CD8-positive, alpha-beta memory T cell (primary cell): ENCODE results near the gene PEF1. TPM values are rescaled to one million over a fixed set of nuclear protein-coding genes. Genes with fewer than 3 reads are reported as not detected.

Experiments used
- CTCF ChIA-PET: fragments of 350-600 bp; sonication (Branson Sonifier 250); formaldehyde crosslinking; loops from one replicate; lab custom pipeline; 2021; ENCODE audit warnings: antibody characterized with exemption; lab: Charles Lee
- POLR2A ChIA-PET: fragments of 350-600 bp; sonication (Branson Sonifier 250); formaldehyde crosslinking; loops from one replicate; lab custom pipeline; 2021; ENCODE audit warnings: antibody characterized with exemption; lab: Charles Lee
- DNase-seq, 5 donors: peaks; one replicate each; pipeline versions ENCODE4 v3.0.0 to v3.0.0-alpha.2; 2020 to 2022; ENCODE audit warnings: mixed read lengths in 1 of 5
- H3K27ac ChIP-seq: one replicate; pipeline ENCODE4 v1.7.0; 2013; ENCODE audit warnings: low read depth, mild to moderate bottlenecking, low read length, moderate library complexity
- H3K27me3 ChIP-seq: 2 replicates; pipeline ENCODE4 v1.7.0; 2013; ENCODE audit warnings: low read length, mild to moderate bottlenecking; ENCODE audit not compliant: insufficient read depth, poor library complexity, severe bottlenecking
- H3K36me3 ChIP-seq: 2 replicates; pipeline ENCODE4 v1.7.0; 2013; ENCODE audit warnings: mild to moderate bottlenecking, low read length, moderate library complexity; ENCODE audit not compliant: insufficient read depth
- H3K4me1 ChIP-seq: 2 replicates; pipeline ENCODE4 v1.7.0; 2013; ENCODE audit warnings: mild to moderate bottlenecking, low read length, moderate library complexity; ENCODE audit not compliant: insufficient read depth
- H3K4me3 ChIP-seq: 2 replicates; pipeline ENCODE4 v1.7.0; 2013; ENCODE audit warnings: mild to moderate bottlenecking, low read length
- H3K9me3 ChIP-seq: 2 replicates; pipeline ENCODE4 v1.7.0; 2013; ENCODE audit warnings: mild to moderate bottlenecking, low read length
- H3K27ac Mint-ChIP-seq, 8 donors: one replicate each; pipeline ENCODE4 v1.8.0; 2020 to 2021; ENCODE audit warnings: mixed read lengths in 8 of 8, mild to moderate bottlenecking in 6 of 8, inconsistent platforms in 3 of 8, moderate library complexity in 3 of 8
- H3K27me3 Mint-ChIP-seq, 2 donors: one replicate each; pipeline ENCODE4 v1.8.0; 2020 to 2021; ENCODE audit warnings: mixed read lengths in 2 of 2, mild to moderate bottlenecking in 1 of 2, moderate library complexity in 1 of 2
- H3K36me3 Mint-ChIP-seq, 3 donors: one replicate each; pipeline ENCODE4 v1.8.0; 2020 to 2021; ENCODE audit warnings: mixed read lengths in 3 of 3, inconsistent platforms in 1 of 3, mild to moderate bottlenecking in 1 of 3
- H3K4me1 Mint-ChIP-seq, 3 donors: one replicate each; pipeline ENCODE4 v1.8.0; 2020 to 2021; ENCODE audit warnings: mixed read lengths in 3 of 3, inconsistent platforms in 1 of 3, mild to moderate bottlenecking in 1 of 3
- H3K4me3 Mint-ChIP-seq, 7 donors: one replicate each; pipeline ENCODE4 v1.8.0; 2020 to 2021; ENCODE audit warnings: mixed read lengths in 7 of 7, mild to moderate bottlenecking in 6 of 7, moderate library complexity in 4 of 7, inconsistent platforms in 2 of 7
- H3K9me3 Mint-ChIP-seq, 5 donors: one replicate each; pipeline ENCODE4 v1.8.0; 2020 to 2022; ENCODE audit warnings: mixed read lengths in 5 of 5, mild to moderate bottlenecking in 3 of 5, moderate library complexity in 2 of 5, inconsistent platforms in 1 of 5
- polyA plus RNA-seq: library from polyadenylated mRNA; unstranded; fragments of 300-500 nt; fragmentation: Illumina TruSeq; gene quantifications from one replicate; pipeline ENCODE4 v1.2.3, GENCODE V29; 2021
- total RNA-seq, 2 experiments: library from RNA; stranded (reverse); gene quantifications; one replicate each; pipeline ENCODE4 v1.2.3, GENCODE V29; 2021

The PEF1 gene
- total RNA-seq (10 to 100 TPM; 67.9 to 69.9 TPM), polyA plus RNA-seq (98.9 TPM)

DNA sequence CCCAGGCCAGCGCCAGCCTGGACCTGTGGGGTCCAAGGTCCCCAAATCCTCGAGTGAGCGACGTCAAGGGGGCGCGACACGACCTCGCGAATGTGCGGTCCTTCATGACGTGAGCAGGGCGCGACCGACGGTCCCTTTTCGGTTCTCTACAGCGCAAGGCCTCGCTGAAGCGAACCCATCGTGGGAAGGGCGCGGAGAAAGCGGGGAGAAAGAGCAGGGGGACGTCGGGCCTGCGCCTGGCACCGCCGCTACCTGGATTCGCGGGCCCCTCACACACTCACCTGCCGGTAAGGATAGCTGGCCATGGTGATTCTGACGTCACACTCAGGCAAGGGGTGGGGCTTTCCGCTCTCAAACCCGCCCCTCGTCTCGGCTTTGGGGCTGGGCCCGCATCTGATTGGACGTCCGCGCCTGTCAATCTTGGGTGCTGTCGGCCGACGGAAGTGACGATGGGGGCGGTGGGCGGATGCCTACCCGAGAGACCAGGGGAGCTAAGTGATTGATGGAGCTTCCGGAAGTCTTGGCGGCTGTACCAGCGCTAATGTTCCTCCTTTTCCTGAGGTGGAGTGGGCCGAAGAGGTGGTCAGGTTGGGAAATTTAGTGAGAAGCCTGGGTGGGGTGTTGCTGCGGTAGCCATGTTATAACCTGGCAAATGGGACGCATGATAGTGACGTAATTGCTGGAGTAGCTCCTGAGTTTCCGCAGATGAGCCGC, at the start of gene PEF1:
Gene PEF1 (minus strand): TSS at position 317 of the 714 bp plus-strand sequence. CDS start 12 bp downstream, at position 305.
- peaks cover 42% of the 10 kb centered on the region for H3K4me1 ChIP-seq
- peak within 1 kb of the TSS; percentile 99 to 100 (median 100) for H3K27ac Mint-ChIP-seq
- peak; percentile 99 to 100 (median 99) for DNase-seq
- ChIA-PET POLR2A (interaction anchor here (0.6 to 2.0 kb wide), 7 partner anchors 16 to 1613 kb away, joined by 3 to 8 read pairs (median 4); partner anchors contain the start of genes KHDRBS1, SNRNP40 and ZCCHC17), CTCF (interaction anchor here (1.3 kb wide), 1 partner anchor 144 kb away, joined by 5 read pairs; no protein-coding TSS in a partner anchor)
- H3K4me3 ChIP-seq, result peak within 1 kb of the TSS; percentile 86
- no peaks in the 10 kb centered on the region for H3K9me3 Mint-ChIP-seq
- H3K9me3 ChIP-seq, result no peaks in the 10 kb centered on the region
- no peaks in the 10 kb centered on the region for H3K27me3 ChIP-seq
- peak within 1 kb of the TSS; percentile 98 to 100 (median 100) for H3K4me3 Mint-ChIP-seq
- no peaks in the 10 kb centered on the region for H3K36me3 ChIP-seq
- peaks cover 32 to 44% (median 42%) of the 10 kb centered on the region in 3 donors for H3K4me1 Mint-ChIP-seq
- peak within 1 kb of the TSS; percentile 100 for H3K27ac ChIP-seq
- peaks cover 0 to 11% (median under 1%) of the 10 kb centered on the region in 3 donors for H3K36me3 Mint-ChIP-seq
- H3K27me3 Mint-ChIP-seq, result no peaks in the 10 kb centered on the region

DNA sequence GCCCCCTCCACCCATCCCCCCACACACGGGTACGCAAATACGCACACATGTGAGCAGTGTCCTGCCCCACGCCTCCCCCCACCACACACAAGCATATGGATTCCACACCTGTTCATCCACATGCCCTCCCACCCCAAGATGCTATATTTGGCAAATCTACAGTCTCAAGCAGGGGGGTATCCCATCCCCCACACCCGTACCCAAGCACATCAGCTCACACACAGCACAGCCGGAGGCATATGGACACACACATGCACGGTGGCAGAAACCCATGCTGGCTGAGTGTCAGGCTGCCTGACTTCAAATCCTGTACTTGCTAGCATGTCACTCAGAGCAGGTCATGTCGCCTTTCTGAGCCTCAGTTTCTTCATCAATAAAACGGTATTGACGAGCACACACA, 48.6 kb upstream of the PEF1 start:
- Mint-ChIP-seq H3K4me1 (peaks cover 4 to 9% (median 5%) of the 10 kb centered on the region in 3 donors), H3K27ac (no peak overlapping the region), H3K4me3 (peak overlapping the region in 1 of 7 donors; percentile 32), H3K9me3 (no peaks in the 10 kb centered on the region), H3K36me3 (no peaks in the 10 kb centered on the region), H3K27me3 (peaks cover 0 to 14% of the 10 kb centered on the region in 2 donors)
- Histone ChIP-seq H3K27ac (no peak overlapping the region), H3K4me3 (no peak overlapping the region), H3K9me3 (no peaks in the 10 kb centered on the region), H3K36me3 (no peaks in the 10 kb centered on the region), H3K4me1 (no peaks in the 10 kb centered on the region), H3K27me3 (no peaks in the 10 kb centered on the region)
- CTCF ChIA-PET, result interaction anchor here (1.3 kb wide), 1 partner anchor 96 kb away, joined by 3 read pairs; no protein-coding TSS in a partner anchor
- POLR2A ChIA-PET, result no interaction called here
- DNase-seq, result no peak

DNA sequence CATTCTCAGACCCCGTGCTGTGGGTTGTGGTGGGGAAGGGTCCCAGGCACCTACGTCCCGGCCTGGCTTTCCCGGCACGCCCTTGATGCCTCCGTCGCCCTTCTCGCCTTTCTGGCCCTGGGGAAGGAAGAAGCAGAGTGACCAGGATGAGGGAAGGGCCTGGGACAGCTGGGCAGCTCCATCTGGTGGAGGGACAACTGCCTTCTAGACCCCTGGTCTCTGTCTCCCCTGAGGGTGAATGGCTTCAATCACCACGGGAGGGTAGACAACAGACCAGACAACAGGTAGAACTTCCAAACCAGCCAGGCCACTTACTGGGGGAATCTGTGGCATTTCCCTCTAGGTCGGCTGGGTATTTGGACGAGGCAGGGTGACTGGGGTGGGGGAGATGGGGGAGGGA, 47.3 kb upstream of the PEF1 start:
- no peaks in the 10 kb centered on the region for H3K4me1 ChIP-seq
- no peaks in the 10 kb centered on the region for H3K9me3 ChIP-seq
- no peaks in the 10 kb centered on the region for H3K36me3 ChIP-seq
- POLR2A ChIA-PET, result no interaction called here
- H3K4me3 ChIP-seq, result no peak overlapping the region
- Mint-ChIP-seq H3K27ac (peak overlapping the region in 1 of 8 donors; percentile 63), H3K27me3 (peaks cover 0 to 20% of the 10 kb centered on the region in 2 donors), H3K9me3 (no peaks in the 10 kb centered on the region), H3K4me3 (no peak overlapping the region), H3K36me3 (no peaks in the 10 kb centered on the region), H3K4me1 (no peaks in the 10 kb centered on the region)
- CTCF ChIA-PET, result no interaction called here
- no peak overlapping the region for H3K27ac ChIP-seq
- DNase-seq, result no peak
- no peaks in the 10 kb centered on the region for H3K27me3 ChIP-seq

DNA sequence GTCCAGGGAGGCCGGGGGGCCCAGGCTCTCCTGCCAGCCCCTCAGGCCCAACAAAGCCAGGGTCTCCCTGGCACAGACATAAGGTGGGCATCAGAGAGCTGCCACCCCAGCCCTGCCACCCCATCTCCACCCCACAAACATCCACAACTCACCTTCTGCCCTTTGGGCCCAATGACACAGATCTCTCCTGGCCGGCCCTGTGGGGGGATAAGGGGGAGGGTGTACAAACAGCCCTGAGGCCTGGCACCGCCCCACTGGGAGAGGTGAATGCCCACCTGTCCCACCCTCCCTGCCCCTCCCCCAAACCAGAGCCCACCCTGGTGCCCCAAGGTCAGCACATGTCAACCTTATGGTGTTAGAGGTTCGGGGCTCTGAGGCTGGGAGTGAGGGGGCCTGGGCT, 46.8 kb upstream of the PEF1 start:
- Mint-ChIP-seq H3K27me3 (peaks cover under 1 to 25% of the 10 kb centered on the region in 2 donors), H3K36me3 (no peaks in the 10 kb centered on the region), H3K4me1 (no peaks in the 10 kb centered on the region), H3K9me3 (no peaks in the 10 kb centered on the region), H3K4me3 (no peak overlapping the region), H3K27ac (no peak overlapping the region)
- Histone ChIP-seq H3K4me1 (no peaks in the 10 kb centered on the region), H3K27ac (no peak overlapping the region), H3K4me3 (no peak overlapping the region), H3K27me3 (no peaks in the 10 kb centered on the region), H3K9me3 (no peaks in the 10 kb centered on the region), H3K36me3 (no peaks in the 10 kb centered on the region)
- no peak for DNase-seq
- ChIA-PET CTCF (no interaction called here), POLR2A (no interaction called here)

GRCh38 chr1:31690921-31691320, 46.2 kb upstream of the PEF1 start:
- ChIA-PET POLR2A (no interaction called here), CTCF (no interaction called here)
- Mint-ChIP-seq H3K36me3 (no peaks in the 10 kb centered on the region), H3K4me1 (no peaks in the 10 kb centered on the region), H3K9me3 (no peaks in the 10 kb centered on the region), H3K4me3 (peak overlapping the region in 1 of 7 donors; percentile 37), H3K27ac (no peak overlapping the region), H3K27me3 (peaks cover 5 to 29% of the 10 kb centered on the region in 2 donors)
- no peaks in the 10 kb centered on the region for H3K9me3 ChIP-seq
- no peak overlapping the region for H3K27ac ChIP-seq
- no peaks in the 10 kb centered on the region for H3K4me1 ChIP-seq
- H3K36me3 ChIP-seq, result no peaks in the 10 kb centered on the region
- no peak overlapping the region for H3K4me3 ChIP-seq
- DNase-seq, result no peak
- no peaks in the 10 kb centered on the region for H3K27me3 ChIP-seq

DNA sequence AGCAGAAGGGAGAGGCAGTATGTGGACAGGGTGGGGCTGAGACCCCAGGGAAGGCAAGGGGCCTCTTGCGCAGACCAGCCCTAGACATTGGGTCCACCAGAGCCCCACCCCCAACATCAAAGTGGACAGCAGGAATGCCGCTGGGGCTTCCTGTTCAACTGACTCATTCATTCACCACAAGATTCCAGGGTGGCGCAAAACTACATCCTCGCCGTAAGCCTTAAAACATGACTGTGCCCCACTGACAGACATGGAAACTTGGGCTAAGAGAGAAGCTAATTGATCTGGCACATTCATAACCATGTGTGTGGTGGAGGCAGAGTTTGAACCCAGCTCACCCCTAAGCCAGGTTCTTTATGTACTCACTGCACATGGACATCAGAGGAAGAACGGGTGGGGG, 45.2 kb upstream of the PEF1 start:
- POLR2A ChIA-PET, result no interaction called here

GRCh38 chr1:31689379-31689778, 44.7 kb upstream of the PEF1 start:
- POLR2A ChIA-PET, result no interaction called here
- CTCF ChIA-PET, result interaction anchor here (0.9 to 1.0 kb wide), 2 partner anchors 16 to 25 kb away, joined by 3 read pairs; no protein-coding TSS in a partner anchor

More for the DNA sequence above, 45.2 kb upstream of the PEF1 start:
- H3K36me3 ChIP-seq, result no peaks in the 10 kb centered on the region
- H3K4me1 ChIP-seq, result no peaks in the 10 kb centered on the region
- H3K27ac ChIP-seq, result no peak overlapping the region
- Mint-ChIP-seq H3K27ac (peak overlapping the region in 1 of 8 donors; percentile 20), H3K36me3 (no peaks in the 10 kb centered on the region), H3K4me3 (no peak overlapping the region), H3K4me1 (no peaks in the 10 kb centered on the region), H3K27me3 (peaks cover 5 to 37% of the 10 kb centered on the region in 2 donors), H3K9me3 (no peaks in the 10 kb centered on the region)
- DNase-seq, result no peak
- CTCF ChIA-PET, result no interaction called here
- no peaks in the 10 kb centered on the region for H3K9me3 ChIP-seq
- H3K27me3 ChIP-seq, result peaks cover 4% of the 10 kb centered on the region
- no peak overlapping the region for H3K4me3 ChIP-seq

DNA sequence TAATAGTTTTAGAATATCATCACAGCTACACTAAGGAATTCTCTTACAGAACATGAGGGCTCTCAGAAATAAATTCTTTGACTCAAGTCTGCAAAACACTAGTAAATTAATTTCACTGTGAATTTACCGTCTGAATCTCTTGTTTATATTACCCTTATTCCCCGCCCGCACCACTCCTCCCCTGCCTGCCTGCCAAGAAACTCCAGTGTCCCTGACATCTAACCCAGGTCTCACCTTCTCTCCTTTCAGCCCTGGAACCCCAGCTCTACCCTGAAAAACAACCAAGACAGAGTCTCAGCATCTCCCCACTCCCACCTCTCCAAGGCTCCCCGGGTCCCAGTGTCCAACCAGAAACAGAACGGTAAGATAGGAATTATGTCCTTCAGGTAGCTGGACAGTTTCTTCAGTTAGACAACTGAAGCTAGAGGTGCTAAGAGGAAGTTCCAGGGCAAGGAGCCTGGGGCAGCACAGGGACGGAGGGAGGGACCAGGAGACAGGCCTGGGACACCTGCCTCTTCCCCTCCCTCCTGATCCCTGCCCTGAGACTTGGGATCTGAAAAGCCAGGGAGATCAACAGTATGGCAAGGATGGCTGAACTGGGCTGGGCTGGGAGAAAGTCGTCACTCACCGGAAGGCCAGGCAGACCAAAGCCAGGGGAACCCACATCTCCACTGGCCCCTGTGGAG, 43.7 kb upstream of the PEF1 start:
- ChIA-PET POLR2A (no interaction called here), CTCF (interaction anchor here (1.0 kb wide), 1 partner anchor 17 kb away, joined by 3 read pairs; no protein-coding TSS in a partner anchor)
- peaks cover 7 to 41% of the 10 kb centered on the region in 2 donors for H3K27me3 Mint-ChIP-seq
- no peak for DNase-seq
- no peaks in the 10 kb centered on the region for H3K4me1 ChIP-seq
- H3K27me3 ChIP-seq, result peaks cover 5% of the 10 kb centered on the region
- H3K36me3 ChIP-seq, result no peaks in the 10 kb centered on the region
- no peaks in the 10 kb centered on the region for H3K36me3 Mint-ChIP-seq
- no peak overlapping the region for H3K27ac Mint-ChIP-seq
- H3K4me3 Mint-ChIP-seq, result no peak overlapping the region
- no peaks in the 10 kb centered on the region for H3K9me3 Mint-ChIP-seq
- H3K4me1 Mint-ChIP-seq, result no peaks in the 10 kb centered on the region
- H3K27ac ChIP-seq, result no peak overlapping the region
- H3K4me3 ChIP-seq, result no peak overlapping the region
- H3K9me3 ChIP-seq, result no peaks in the 10 kb centered on the region

More at GRCh38 chr1:31689379-31689778, 44.7 kb upstream of the PEF1 start:
- Mint-ChIP-seq H3K4me3 (no peak overlapping the region), H3K27me3 (peaks cover 5 to 41% of the 10 kb centered on the region in 2 donors), H3K9me3 (no peaks in the 10 kb centered on the region), H3K4me1 (no peaks in the 10 kb centered on the region), H3K36me3 (no peaks in the 10 kb centered on the region), H3K27ac (no peak overlapping the region)
- Histone ChIP-seq H3K27me3 (peaks cover 5% of the 10 kb centered on the region), H3K9me3 (no peaks in the 10 kb centered on the region), H3K36me3 (no peaks in the 10 kb centered on the region), H3K27ac (no peak overlapping the region), H3K4me1 (no peaks in the 10 kb centered on the region), H3K4me3 (no peak overlapping the region)
- no peak for DNase-seq
